Subcutaneous abdominal adipose tissue (tissue), 5 donors: ENCODE results near the gene TSC22D3.

Experiments
- H3K27ac ChIP-seq: one replicate; pipeline ENCODE4 v1.7.0; 2013; ENCODE audit warnings: low read depth, mild to moderate bottlenecking, inconsistent platforms, low read length, moderate library complexity
- H3K27me3 ChIP-seq, 5 donors: one replicate each; pipeline ENCODE4 v1.7.0; 2013; ENCODE audit warnings: low read length in 5 of 5, inconsistent platforms in 1 of 5; ENCODE audit not compliant: control insufficient read depth in 5 of 5, insufficient read depth in 4 of 5
- H3K36me3 ChIP-seq, 5 donors: one replicate each; pipeline ENCODE4 v1.7.0; 2013; ENCODE audit warnings: low read length in 5 of 5; ENCODE audit not compliant: control insufficient read depth in 5 of 5, insufficient read depth in 5 of 5
- H3K4me1 ChIP-seq, 5 donors: one replicate each; pipeline ENCODE4 v1.7.0; 2013; ENCODE audit warnings: low read length in 5 of 5, mild to moderate bottlenecking in 3 of 5, moderate library complexity in 1 of 5; ENCODE audit not compliant: control insufficient read depth in 5 of 5, insufficient read depth in 5 of 5
- H3K4me3 ChIP-seq, 5 donors: one replicate each; pipeline ENCODE4 v1.7.0; 2013; ENCODE audit warnings: low read length in 5 of 5, low read depth in 1 of 5
- H3K9ac ChIP-seq, 5 donors: one replicate each; pipeline ENCODE4 v1.7.0; 2013; ENCODE audit warnings: low read length in 5 of 5, mild to moderate bottlenecking in 4 of 5, moderate library complexity in 3 of 5
- H3K9me3 ChIP-seq, 5 donors: one replicate each; pipeline ENCODE4 v1.7.0; 2013; ENCODE audit warnings: low read length in 5 of 5; ENCODE audit not compliant: control insufficient read depth in 5 of 5
- donor health status: healthy.
- donor health status: healthy.
- donor health status: healthy.
- donor health status: healthy.
- donor health status: healthy.

Gene TSC22D3

GRCh38 chrX:107733686-107734085 is 41.9 kb downstream of the TSC22D3 start:
- no peaks in the 10 kb centered on the region for H3K36me3 ChIP-seq
- H3K9me3 ChIP-seq, result no peaks in the 10 kb centered on the region
- H3K4me3 ChIP-seq, result no peak overlapping the region
- no peak overlapping the region for H3K27ac ChIP-seq
- H3K27me3 ChIP-seq, result peaks cover 0 to 11% (median 6%) of the 10 kb centered on the region in 5 donors
- peaks cover 2 to 88% (median 74%) of the 10 kb centered on the region in 5 donors for H3K4me1 ChIP-seq
- no peak overlapping the region for H3K9ac ChIP-seq

DNA sequence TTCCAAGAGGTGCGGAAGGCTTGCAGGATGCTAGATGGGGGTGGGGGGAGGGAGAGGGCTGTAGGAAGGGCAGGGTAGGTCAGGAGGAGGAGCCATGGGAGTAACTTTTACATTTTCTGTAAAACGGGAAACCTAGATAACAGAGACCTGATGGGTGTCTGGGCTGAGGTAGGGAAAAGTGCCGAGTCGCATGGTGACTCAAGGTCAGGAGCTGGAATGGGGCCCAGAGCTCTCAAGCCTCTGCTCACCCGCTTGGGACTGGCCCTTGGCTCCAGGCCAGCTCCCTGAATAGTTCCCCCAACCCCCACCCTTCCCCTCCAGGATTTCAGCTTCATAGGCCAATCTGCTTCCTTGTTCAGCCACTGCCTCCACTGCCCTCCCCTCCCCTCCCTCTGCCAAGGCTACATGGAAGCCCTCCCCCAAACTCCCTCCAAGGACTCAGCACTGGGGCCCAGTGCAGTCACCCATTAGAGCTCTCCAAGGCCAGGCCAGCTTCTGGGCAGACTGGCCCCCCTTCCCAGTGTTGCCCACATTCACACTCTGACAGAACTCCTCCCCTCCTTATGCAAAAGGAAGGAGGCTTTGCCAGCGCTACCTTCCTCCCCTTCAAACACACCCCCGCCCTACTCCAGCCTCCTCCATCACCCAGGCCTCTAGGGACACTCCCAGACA is 43.6 kb downstream of the TSC22D3 start:
- H3K27me3 ChIP-seq, result peaks cover 0 to 7% (median 5%) of the 10 kb centered on the region in 5 donors
- peaks cover 2 to 81% (median 66%) of the 10 kb centered on the region in 5 donors for H3K4me1 ChIP-seq
- H3K36me3 ChIP-seq, result no peaks in the 10 kb centered on the region
- H3K27ac ChIP-seq, result peak overlapping the region; percentile 78
- peak overlapping the region in 1 of 5 donors; percentile 48 for H3K9ac ChIP-seq
- H3K4me3 ChIP-seq, result no peak overlapping the region
- no peaks in the 10 kb centered on the region for H3K9me3 ChIP-seq

GRCh38 chrX:107730991-107731766 is 44.4 kb downstream of the TSC22D3 start:
- Histone ChIP-seq H3K4me1 (peaks cover 2 to 81% (median 68%) of the 10 kb centered on the region in 5 donors), H3K9me3 (no peaks in the 10 kb centered on the region), H3K27ac (peak overlapping the region; percentile 78), H3K36me3 (no peaks in the 10 kb centered on the region), H3K9ac (peak overlapping the region in 1 of 5 donors; percentile 48), H3K27me3 (peaks cover 0 to 7% (median 5%) of the 10 kb centered on the region in 5 donors), H3K4me3 (no peak overlapping the region)

- Histone ChIP-seq H3K36me3 (no peaks in the 10 kb centered on the region), H3K4me3 (no peak overlapping the region), H3K27ac (peak overlapping the region; percentile 78), H3K9ac (no peak overlapping the region), H3K9me3 (no peaks in the 10 kb centered on the region), H3K4me1 (peaks cover 2 to 81% (median 68%) of the 10 kb centered on the region in 5 donors), H3K27me3 (peaks cover 0 to 11% (median 3%) of the 10 kb centered on the region in 5 donors)
Observed at GRCh38 chrX:107730298-107730655, 45.3 kb downstream of the TSC22D3 start.

DNA sequence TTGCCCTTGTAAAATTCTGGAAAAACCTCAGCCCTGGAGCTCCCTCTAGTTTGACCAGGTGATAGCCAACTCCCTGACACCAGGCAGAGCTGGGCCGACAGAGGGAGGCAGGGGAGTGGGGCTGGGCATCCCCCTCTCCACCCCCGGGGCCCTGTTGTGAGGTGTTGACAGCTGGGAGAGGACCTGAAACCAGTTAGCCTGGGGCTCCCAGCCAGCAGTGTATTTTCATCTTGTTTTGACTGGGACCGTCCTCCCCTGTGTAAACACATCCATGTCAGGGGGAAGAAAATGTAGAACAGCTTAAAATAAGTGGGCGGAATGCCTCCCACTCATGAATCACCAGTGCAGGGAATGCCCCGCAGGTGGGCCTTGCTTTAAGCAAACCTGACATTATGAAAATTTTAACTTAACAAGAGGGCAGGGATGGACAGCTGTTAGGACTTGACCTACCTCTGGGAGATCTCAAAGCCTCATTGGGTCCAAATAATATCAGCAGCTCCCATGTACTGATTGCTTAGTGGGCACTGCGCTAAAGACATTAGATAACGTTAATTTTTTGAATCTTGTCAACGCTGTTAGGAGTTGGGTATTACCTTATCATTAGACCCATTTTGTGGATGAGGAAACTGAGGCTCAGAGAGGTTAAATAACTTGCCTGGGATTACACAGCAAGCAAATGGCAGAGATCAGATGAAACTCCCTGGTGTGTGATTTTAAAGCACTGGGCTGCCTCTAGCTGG is 45.9 kb downstream of the TSC22D3 start:
- Histone ChIP-seq H3K9ac (no peak overlapping the region), H3K4me3 (no peak overlapping the region), H3K9me3 (no peaks in the 10 kb centered on the region), H3K4me1 (peaks cover 2 to 80% (median 63%) of the 10 kb centered on the region in 5 donors), H3K27me3 (peaks cover 0 to 11% (median 3%) of the 10 kb centered on the region in 5 donors), H3K27ac (peak overlapping the region; percentile 78), H3K36me3 (no peaks in the 10 kb centered on the region)

DNA sequence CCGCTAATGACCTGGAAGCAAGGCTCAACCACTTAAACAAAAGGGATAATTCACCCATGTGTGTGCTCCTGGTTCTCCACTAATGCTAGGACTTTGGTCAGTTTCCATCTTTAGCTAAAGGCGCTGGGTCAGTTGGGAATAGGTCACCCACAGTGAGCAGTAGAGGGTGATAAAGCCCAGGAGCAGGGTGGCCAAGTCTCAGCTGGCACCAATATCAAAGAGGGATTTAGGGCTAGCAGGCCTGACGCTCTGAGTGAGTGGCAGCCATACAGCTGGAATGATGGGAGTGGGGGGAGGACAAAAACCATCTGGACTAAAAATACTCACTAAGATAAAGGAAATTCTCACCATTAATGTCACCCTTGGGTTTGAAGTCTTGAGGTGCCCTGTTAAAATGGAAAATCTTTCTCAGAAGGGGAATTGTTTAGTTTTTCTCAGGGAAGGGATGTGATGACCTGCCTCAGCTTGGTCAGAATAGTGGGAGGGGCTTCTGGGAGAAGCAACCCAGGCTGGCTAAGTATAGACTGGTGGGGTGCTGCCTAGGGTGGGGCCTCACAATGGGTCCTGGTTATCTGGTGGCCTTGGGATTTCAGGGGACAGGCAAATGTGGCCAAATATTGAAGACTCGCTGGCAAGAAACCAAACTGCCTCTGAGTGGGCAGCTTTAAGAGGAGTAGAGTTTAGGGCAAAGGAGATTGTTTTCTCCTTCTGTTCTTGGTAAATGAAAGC is 47.1 kb downstream of the TSC22D3 start:
- Histone ChIP-seq H3K27ac (peak overlapping the region; percentile 38), H3K36me3 (no peaks in the 10 kb centered on the region), H3K27me3 (peaks cover 0 to 18% (median 0%) of the 10 kb centered on the region in 5 donors), H3K4me3 (no peak overlapping the region), H3K9me3 (no peaks in the 10 kb centered on the region), H3K9ac (no peak overlapping the region), H3K4me1 (peaks cover 2 to 72% (median 62%) of the 10 kb centered on the region in 5 donors)

DNA sequence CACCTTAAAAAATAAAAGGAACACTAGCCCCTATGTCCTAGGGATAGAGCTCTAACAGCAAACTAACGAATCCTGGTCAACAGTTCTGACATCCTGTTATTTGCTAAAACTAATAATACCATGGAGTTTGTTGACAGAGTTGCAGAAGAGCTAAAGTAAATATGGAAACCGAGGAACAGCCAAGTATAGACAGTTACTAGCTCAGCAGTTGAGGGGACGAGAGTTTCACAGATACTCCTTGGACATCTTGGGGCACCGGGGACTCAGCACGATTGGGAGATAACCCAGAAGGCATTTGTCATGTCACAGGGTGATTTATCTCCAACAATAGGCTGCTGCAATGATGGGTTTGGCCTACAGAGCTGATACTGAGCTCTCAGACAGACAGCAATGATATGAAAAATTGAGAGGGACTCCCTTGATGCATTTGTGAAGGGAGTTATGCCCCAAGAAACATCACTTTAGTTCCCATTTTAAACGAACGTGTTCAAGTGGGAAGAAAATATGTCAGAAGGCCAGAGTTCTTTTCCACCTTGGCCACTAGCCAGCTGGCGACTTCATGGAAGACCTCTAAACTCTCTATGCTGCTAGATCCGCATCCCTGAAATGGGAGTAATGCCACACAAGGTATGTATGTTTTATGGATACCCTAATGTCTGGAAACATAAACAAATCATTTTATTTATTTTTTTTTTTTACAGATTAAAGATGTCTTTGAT is 48.6 kb downstream of the TSC22D3 start:
- no peak overlapping the region for H3K27ac ChIP-seq
- H3K27me3 ChIP-seq, result peaks cover 0 to 15% (median 0%) of the 10 kb centered on the region in 5 donors
- H3K4me1 ChIP-seq, result peaks cover 0 to 58% (median 50%) of the 10 kb centered on the region in 5 donors
- H3K9ac ChIP-seq, result no peak overlapping the region
- no peaks in the 10 kb centered on the region for H3K36me3 ChIP-seq
- H3K4me3 ChIP-seq, result no peak overlapping the region
- no peaks in the 10 kb centered on the region for H3K9me3 ChIP-seq

DNA sequence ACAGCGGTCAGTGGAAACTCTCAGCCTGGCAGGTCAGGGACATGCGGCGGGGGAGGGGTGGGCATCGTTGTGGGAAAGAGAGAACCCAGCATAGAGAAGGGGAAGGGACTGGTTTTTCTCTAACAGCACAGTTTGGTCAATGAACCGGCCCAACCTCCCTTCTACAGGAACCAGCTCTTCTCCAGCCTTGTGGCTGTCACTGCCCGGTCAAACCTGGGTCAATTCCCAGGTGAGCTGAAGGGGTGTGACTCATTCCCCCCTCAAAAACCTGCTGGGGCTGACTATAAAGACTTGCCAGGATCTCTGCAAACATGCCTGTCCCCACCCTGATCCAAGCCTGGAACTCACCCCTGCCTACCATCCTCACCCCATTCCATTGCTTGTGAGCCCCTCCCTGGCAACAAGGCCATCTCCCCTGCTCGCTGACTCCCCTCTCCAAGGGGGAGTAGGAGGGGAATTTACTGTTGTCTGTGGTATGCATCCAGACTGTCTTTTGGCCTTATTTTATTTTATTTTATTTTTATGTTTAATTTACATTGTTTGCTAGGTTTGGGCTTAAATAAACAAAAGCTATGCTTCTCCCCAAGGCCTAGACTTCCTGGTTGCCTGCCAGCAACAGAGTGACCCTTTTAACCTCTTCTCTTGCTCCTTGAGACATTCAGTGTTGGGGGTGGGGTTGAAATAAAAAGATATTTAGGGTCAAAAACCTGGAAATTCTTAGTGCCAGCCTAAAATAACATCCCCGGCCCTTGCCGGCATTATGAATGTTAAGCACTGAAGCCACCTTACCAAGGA is 49.6 kb downstream of the TSC22D3 start:
- no peak overlapping the region for H3K27ac ChIP-seq
- peaks cover 0 to 55% (median 49%) of the 10 kb centered on the region in 5 donors for H3K4me1 ChIP-seq
- no peak overlapping the region for H3K4me3 ChIP-seq

More for the DNA sequence above, 49.6 kb downstream of the TSC22D3 start:
- Histone ChIP-seq H3K27me3 (peaks cover 0 to 14% (median 0%) of the 10 kb centered on the region in 5 donors), H3K9me3 (no peaks in the 10 kb centered on the region), H3K36me3 (no peaks in the 10 kb centered on the region), H3K9ac (no peak overlapping the region)
